Measurements from ENCODE around the gene LAMA3.

- TF ChIP-seq POLR2AphosphoS5 (IDR thresholded peaks at IDR 0.05; ENCODE audit: insufficient read depth, low read depth, low read length): no peak
- TF ChIP-seq, protein P1, sequence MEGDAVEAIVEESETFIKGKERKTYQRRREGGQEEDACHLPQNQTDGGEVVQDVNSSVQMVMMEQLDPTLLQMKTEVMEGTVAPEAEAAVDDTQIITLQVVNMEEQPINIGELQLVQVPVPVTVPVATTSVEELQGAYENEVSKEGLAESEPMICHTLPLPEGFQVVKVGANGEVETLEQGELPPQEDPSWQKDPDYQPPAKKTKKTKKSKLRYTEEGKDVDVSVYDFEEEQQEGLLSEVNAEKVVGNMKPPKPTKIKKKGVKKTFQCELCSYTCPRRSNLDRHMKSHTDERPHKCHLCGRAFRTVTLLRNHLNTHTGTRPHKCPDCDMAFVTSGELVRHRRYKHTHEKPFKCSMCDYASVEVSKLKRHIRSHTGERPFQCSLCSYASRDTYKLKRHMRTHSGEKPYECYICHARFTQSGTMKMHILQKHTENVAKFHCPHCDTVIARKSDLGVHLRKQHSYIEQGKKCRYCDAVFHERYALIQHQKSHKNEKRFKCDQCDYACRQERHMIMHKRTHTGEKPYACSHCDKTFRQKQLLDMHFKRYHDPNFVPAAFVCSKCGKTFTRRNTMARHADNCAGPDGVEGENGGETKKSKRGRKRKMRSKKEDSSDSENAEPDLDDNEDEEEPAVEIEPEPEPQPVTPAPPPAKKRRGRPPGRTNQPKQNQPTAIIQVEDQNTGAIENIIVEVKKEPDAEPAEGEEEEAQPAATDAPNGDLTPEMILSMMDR (IDR thresholded peaks at IDR 0.05; ENCODE audit: extremely low read depth in 1 of 2, insufficient read depth in 1 of 2, low read depth in 1 of 2, low read length in 2 of 2): no peak
Measured at GRCh38 chr18:23902396-23902795, 213.1 kb downstream of the LAMA3 start.

All from endothelial cell of umbilical vein (primary cell).